IMR-90 (cell line): Measurements from ENCODE around the gene VSIR. TPM values are rescaled to one million over a fixed set of nuclear protein-coding genes. Genes with fewer than 3 reads are reported as not detected.

Experiments used
- ATAC-seq: fragments of 200-7000 bp; cut with Tn5 transposase; 2 replicates; pipeline ENCODE4 v1.9.1; 2020; ENCODE audit warnings: low read depth, mild to moderate bottlenecking, moderate library complexity
- BruUV-seq: library from RNA; stranded (reverse); fragments of 400-500 nt; replicated peaks from 2 replicates; lab custom pipeline; 2021; lab: Mats Ljungman, UMichigan
- CTCF ChIA-PET: fragments of 300-600 bp; formaldehyde crosslinking; extraction: SDS; loops from one replicate; lab custom pipeline; 2021; ENCODE audit warnings: antibody characterized with exemption; lab: Yijun Ruan, JAX
- POLR2A ChIA-PET: fragments of 300-600 bp; sonication (Branson Sonifier 250); formaldehyde crosslinking; loops from one replicate; lab custom pipeline; 2022; ENCODE audit warnings: antibody characterized with exemption; ENCODE audit not compliant: unreplicated experiment; lab: Charles Lee
- DNase-seq: peaks from one replicate; pipeline ENCODE4 v3.0.0; 2013
- H2AFZ ChIP-seq: replicated peaks from 2 replicates; pipeline ENCODE3; 2013; ENCODE audit warnings: low read length, mild to moderate bottlenecking; ENCODE audit not compliant: poor library complexity
- H2AK5ac ChIP-seq: 2 replicates; pipeline ENCODE4 v1.6.1; 2013; ENCODE audit warnings: low read depth, low read length, inconsistent platforms
- H2AK9ac ChIP-seq: replicated peaks from 2 replicates; pipeline ENCODE3; 2013; ENCODE audit warnings: mild to moderate bottlenecking, low read depth, low read length, moderate library complexity; ENCODE audit not compliant: poor library complexity
- H2BK120ac ChIP-seq: 2 replicates; pipeline ENCODE4 v1.6.1; 2013; ENCODE audit warnings: low read depth, low read length, inconsistent platforms
- H2BK15ac ChIP-seq: 3 replicates; pipeline ENCODE4 v1.6.1; 2013; ENCODE audit warnings: low read depth, low read length, inconsistent platforms
- H2BK20ac ChIP-seq: 2 replicates; pipeline ENCODE4 v1.6.1; 2013; ENCODE audit warnings: low read depth, mild to moderate bottlenecking, inconsistent platforms, low read length, moderate library complexity
- H2BK5ac ChIP-seq: 2 replicates; pipeline ENCODE4 v1.6.1; 2013; ENCODE audit warnings: mild to moderate bottlenecking, low read depth, low read length, inconsistent platforms; ENCODE audit not compliant: poor library complexity, severe bottlenecking
- H3K14ac ChIP-seq: replicated peaks from 2 replicates; pipeline ENCODE4 v1.6.1; 2013; ENCODE audit warnings: low read depth, low read length, inconsistent platforms
- H3K18ac ChIP-seq: 2 replicates; pipeline ENCODE4 v1.6.1; 2013; ENCODE audit warnings: low read depth, low read length, control low read depth
- H3K23ac ChIP-seq: 2 replicates; pipeline ENCODE4 v1.6.1; 2013; ENCODE audit warnings: low read depth, low read length, inconsistent platforms
- H3K27ac ChIP-seq: 2 replicates; pipeline ENCODE4 v1.5.1; 2013; ENCODE audit warnings: mild to moderate bottlenecking, control low read depth, low read length; ENCODE audit not compliant: insufficient read depth
- H3K27me3 ChIP-seq: 2 replicates; pipeline ENCODE4 v1.6.1; 2013; ENCODE audit warnings: low read length; ENCODE audit not compliant: control insufficient read depth, insufficient read depth
- H3K36me3 ChIP-seq: 2 replicates; pipeline ENCODE4 v1.6.1; 2013; ENCODE audit warnings: low read length, mixed read lengths; ENCODE audit not compliant: control insufficient read depth, insufficient read depth
- H3K4ac ChIP-seq: 2 replicates; pipeline ENCODE4 v1.6.1; 2013; ENCODE audit warnings: low read depth, low read length, inconsistent platforms
- H3K4me1 ChIP-seq: 2 replicates; pipeline ENCODE4 v1.6.1; 2013; ENCODE audit warnings: low read length, mixed read lengths; ENCODE audit not compliant: control insufficient read depth, insufficient read depth
- H3K4me2 ChIP-seq: 2 replicates; pipeline ENCODE4 v1.6.1; 2013; ENCODE audit warnings: low read depth, mild to moderate bottlenecking, control low read depth, low read length, moderate library complexity
- H3K4me3 ChIP-seq: 2 replicates; pipeline ENCODE4 v1.5.1; 2013; ENCODE audit warnings: low read depth, mild to moderate bottlenecking, control low read depth, low read length, moderate library complexity; ENCODE audit not compliant: insufficient read depth
- H3K56ac ChIP-seq: 2 replicates; pipeline ENCODE4 v1.6.1; 2013; ENCODE audit warnings: low read length, inconsistent platforms; ENCODE audit not compliant: insufficient read depth; ENCODE audit errors: extremely low read depth
- H3K79me1 ChIP-seq, 2 experiments: 2 replicates each; pipeline ENCODE4 v1.6.1; 2013; ENCODE audit warnings: low read length in 2 of 2, inconsistent platforms in 1 of 2, low read depth in 1 of 2
- H3K9ac ChIP-seq: 2 replicates; pipeline ENCODE4 v1.6.1; 2013; ENCODE audit warnings: low read depth, low read length, control low read depth
- H3K9me1 ChIP-seq: 2 replicates; pipeline ENCODE4 v1.6.1; 2013; ENCODE audit warnings: low read length, inconsistent platforms; ENCODE audit not compliant: insufficient read depth
- H3K9me3 ChIP-seq: 2 replicates; pipeline ENCODE4 v1.6.1; 2013; ENCODE audit warnings: low read length; ENCODE audit not compliant: control insufficient read depth, insufficient read depth
- H4K20me1 ChIP-seq: 2 replicates; pipeline ENCODE4 v1.6.1; 2013; ENCODE audit warnings: low read length, inconsistent platforms; ENCODE audit not compliant: insufficient read depth
- H4K5ac ChIP-seq: 2 replicates; pipeline ENCODE4 v1.6.1; 2013; ENCODE audit warnings: mild to moderate bottlenecking, low read depth, low read length, control low read depth
- H4K8ac ChIP-seq, 2 experiments: 2 replicates each; pipeline ENCODE4 v1.6.1; 2013; ENCODE audit warnings: low read depth in 2 of 2, low read length in 2 of 2, control low read depth in 1 of 2, inconsistent platforms in 1 of 2
- H4K91ac ChIP-seq: 2 replicates; pipeline ENCODE4 v1.6.1; 2013; ENCODE audit warnings: low read depth, low read length, inconsistent platforms; ENCODE audit not compliant: insufficient read depth
- BHLHE40 ChIP-seq: fragments of 150-350 bp; IDR thresholded peaks from 2 replicates; pipeline ENCODE4 v1.6.1; 2016; ENCODE audit warnings: mild to moderate bottlenecking, low read depth, low read length
- CEBPB ChIP-seq: IDR thresholded peaks from 2 replicates; pipeline ENCODE4 v1.6.1; 2012; ENCODE audit warnings: low read depth, low read length, improper control_type of control experiment
- CHD1 ChIP-seq: IDR thresholded peaks from 2 replicates; pipeline ENCODE4 v1.6.1; 2012; ENCODE audit warnings: low read depth, low read length, improper control_type of control experiment
- FOS ChIP-seq: fragments of 150-350 bp; IDR thresholded peaks from 2 replicates; pipeline ENCODE4 v1.6.1; 2016; ENCODE audit warnings: low read depth, low read length
- MAFK ChIP-seq: IDR thresholded peaks from 2 replicates; pipeline ENCODE4 v1.6.1; 2012; ENCODE audit warnings: low read depth, low read length, improper control_type of control experiment
- MAZ ChIP-seq: IDR thresholded peaks from 2 replicates; pipeline ENCODE4 v1.6.1; 2012; ENCODE audit warnings: low read depth, mild to moderate bottlenecking, low read length, improper control_type of control experiment, moderate library complexity, borderline replicate concordance
- MXI1 ChIP-seq: IDR thresholded peaks from 2 replicates; pipeline ENCODE4 v1.6.1; 2012; ENCODE audit warnings: low read depth, mild to moderate bottlenecking, low read length, moderate library complexity, borderline replicate concordance
- NFE2L2 ChIP-seq: fragments of 150-350 bp; IDR thresholded peaks from 2 replicates; pipeline ENCODE4 v1.6.1; 2016; ENCODE audit warnings: low read depth, mild to moderate bottlenecking, low read length
- POLR2A ChIP-seq: IDR thresholded peaks from 2 replicates; pipeline ENCODE4 v1.6.1; 2012; ENCODE audit warnings: mild to moderate bottlenecking, low read depth, low read length
- RAD21 ChIP-seq: IDR thresholded peaks from 2 replicates; pipeline ENCODE4 v1.6.1; 2012; ENCODE audit warnings: low read length, improper control_type of control experiment
- RCOR1 ChIP-seq: IDR thresholded peaks from 2 replicates; pipeline ENCODE4 v1.6.1; 2012; ENCODE audit warnings: mild to moderate bottlenecking, low read length, improper control_type of control experiment; ENCODE audit not compliant: insufficient replicate concordance
- RFX5 ChIP-seq: IDR thresholded peaks from 2 replicates; pipeline ENCODE4 v1.8.0; 2012; ENCODE audit warnings: low read depth, mild to moderate bottlenecking, low read length, moderate library complexity
- SMC3 ChIP-seq: fragments of 150-350 bp; IDR thresholded peaks from 2 replicates; pipeline ENCODE4 v1.6.1; 2016; ENCODE audit warnings: low read depth, mild to moderate bottlenecking, antibody characterized with exemption, low read length, moderate library complexity
- WGBS, 2 experiments: methylation state at CpG; one replicate each; pipeline versions ENCODE4 v1.1.5 to v1.1.7; 2013; ENCODE audit warnings: missing lambda C conversion rate in 2 of 2; ENCODE audit not compliant: insufficient read length in 1 of 2; ENCODE audit errors: extremely low coverage in 2 of 2; 5-methylcytosine and 5-hydroxymethylcytosine counted together
- dilution Hi-C: fragments of 300-500 bp; cut with HindIII; formaldehyde crosslinking; loops from one replicate; pipeline ENCODE4 v1.14.3; 2018; ENCODE audit warnings: low sequenced_read_pairs; ENCODE audit not compliant: unreplicated experiment
- in situ Hi-C: fragments of 300-500 bp; cut with MboI; formaldehyde crosslinking; loops from 3 replicates; pipeline ENCODE4 v1.14.3; 2019; ENCODE audit warnings: low sequenced_read_pairs, inconsistent platforms, mixed read lengths
- intact Hi-C: fragments of 100-400 bp; cut with micrococcal nuclease; formaldehyde crosslinking; loops from 2 replicates; pipeline ENCODE4 v1.10.0; 2022
- polyA plus RNA-seq, 3 experiments: library from polyadenylated mRNA; depleted of rRNA; stranded (reverse); fragments of >200 nt; gene quantifications; 2 replicates each; pipeline ENCODE4 v1.2.3, GENCODE V29; 2012; ENCODE audit warnings: low replicate concordance in 1 of 3
- total RNA-seq: library from RNA; depleted of rRNA; stranded (reverse); fragments of >200 nt; gene quantifications from 2 replicates; pipeline ENCODE4 v1.2.3, GENCODE V29; 2012
- TF ChIP-seq, protein P1 (sequence below): fragments of 150-350 bp; IDR thresholded peaks from 2 replicates; pipeline ENCODE4 v1.6.1; 2016; ENCODE audit warnings: low read depth, mild to moderate bottlenecking, low read length, moderate library complexity, borderline replicate concordance
- TF ChIP-seq, protein P2 (sequence below): fragments of 150-350 bp; IDR thresholded peaks from 2 replicates; pipeline ENCODE4 v1.6.1; 2017; ENCODE audit warnings: mild to moderate bottlenecking, antibody characterized with exemption, low read length, low read depth

The VSIR gene
- total and polyA plus RNA-seq, 2 of the 4 experiments (the other 2 are of a cell fraction), result 5.0 to 23.8 TPM

DNA sequence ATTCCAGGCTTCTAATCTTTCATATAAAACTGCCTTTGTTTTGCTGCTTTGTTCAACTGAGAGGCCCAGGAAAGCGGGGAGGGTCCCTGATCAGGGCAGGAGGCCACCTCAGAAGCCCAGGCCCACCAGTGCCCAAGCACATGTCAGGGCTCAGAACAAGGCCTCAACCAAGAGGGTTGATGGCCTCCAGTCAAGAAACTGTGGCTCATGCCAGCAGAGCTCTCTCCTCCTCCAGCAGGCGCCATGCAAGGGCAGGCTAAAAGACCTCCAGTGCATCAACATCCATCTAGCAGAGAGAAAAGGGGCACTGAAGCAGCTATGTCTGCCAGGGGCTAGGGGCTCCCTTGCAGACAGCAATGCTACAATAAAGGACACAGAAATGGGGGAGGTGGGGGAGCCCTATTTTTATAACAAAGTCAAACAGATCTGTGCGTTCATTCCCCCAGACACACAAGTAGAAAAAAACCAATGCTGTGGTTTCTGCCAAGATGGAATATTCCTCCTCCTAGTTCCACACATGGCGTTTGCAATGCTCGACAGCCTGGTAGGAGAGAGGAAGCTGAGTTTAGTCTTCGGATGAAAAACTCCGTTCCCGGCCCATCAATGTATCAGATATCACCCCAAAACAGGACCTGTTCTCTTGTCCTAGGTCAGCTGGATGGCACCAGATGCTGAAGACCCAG, 43.8 kb upstream of the VSIR start (continued):
- TF ChIP-seq MAFK, result no peak
- TF ChIP-seq RCOR1, result no peak
- TF ChIP-seq CHD1, result no peak

DNA sequence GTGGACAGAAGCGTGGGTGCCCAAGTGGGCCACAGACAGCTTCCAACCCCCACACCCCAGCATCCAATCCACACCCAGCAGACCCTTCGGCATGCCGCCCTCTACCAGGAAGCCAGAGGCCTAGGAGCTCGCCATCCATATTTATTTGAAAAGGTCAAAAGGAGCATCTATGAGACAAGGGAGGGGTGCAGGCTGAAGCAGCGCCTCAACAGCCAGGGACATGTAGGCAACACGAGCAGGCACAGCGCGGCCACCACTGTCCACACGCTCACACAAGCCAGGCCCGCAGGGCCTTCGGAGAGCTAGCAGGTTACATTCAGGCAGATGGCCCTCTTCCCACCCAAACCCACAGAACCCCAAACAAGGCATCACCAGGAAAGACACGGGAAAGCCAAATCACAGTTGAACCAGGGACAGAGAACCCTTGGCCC, 43.1 kb upstream of the VSIR start:
- H3K4me3 ChIP-seq, result no peak overlapping the region
- no peaks in the 10 kb centered on the region for H3K4me1 ChIP-seq
- BruUV-seq, result no TSS peak
- no peaks in the 10 kb centered on the region for H3K79me1 ChIP-seq
- H3K4ac ChIP-seq, result no peak overlapping the region
- H2AK5ac ChIP-seq, result no peak overlapping the region
- no peak overlapping the region for H2AFZ ChIP-seq
- H2AK9ac ChIP-seq, result no peak overlapping the region
- no peak overlapping the region for H4K91ac ChIP-seq
- no peak overlapping the region for H4K5ac ChIP-seq
- H3K27me3 ChIP-seq, result no peaks in the 10 kb centered on the region
- ChIA-PET CTCF (no interaction called here), POLR2A (no interaction called here)
- H4K8ac ChIP-seq, result no peak overlapping the region
- no peak overlapping the region for H2BK20ac ChIP-seq
- no peaks in the 10 kb centered on the region for H3K9me1 ChIP-seq
- intact Hi-C loops, result no loop called here
- dilution Hi-C loops, result no loop called here
- no peak overlapping the region for H3K18ac ChIP-seq
- no peak overlapping the region for H3K9ac ChIP-seq
- no peak overlapping the region for H2BK5ac ChIP-seq
- H3K27ac ChIP-seq, result no peak overlapping the region
- no peak overlapping the region for H3K4me2 ChIP-seq
- no peak overlapping the region for H2BK120ac ChIP-seq
- no peak overlapping the region for H2BK15ac ChIP-seq
- 100% methylated on average over 1 of the region's 12 CpGs; no CpG with 5 or more reads in 1 of the 2 experiments for WGBS, 2 experiments
- DNase-seq, result no peak
- H3K9me3 ChIP-seq, result no peaks in the 10 kb centered on the region
- H3K36me3 ChIP-seq, result peaks cover 58% of the 10 kb centered on the region
- ATAC-seq, result no peak
- no peak overlapping the region for H3K23ac ChIP-seq
- in situ Hi-C loops, result loop anchor here (10.0 kb wide), 2 partner anchors 432 to 502 kb away; partner anchors contain the start of gene SLC29A3
- H3K56ac ChIP-seq, result no peak overlapping the region
- no peak overlapping the region for H3K14ac ChIP-seq
- H4K20me1 ChIP-seq, result peaks cover 22% of the 10 kb centered on the region
- TF ChIP-seq, protein P1, sequence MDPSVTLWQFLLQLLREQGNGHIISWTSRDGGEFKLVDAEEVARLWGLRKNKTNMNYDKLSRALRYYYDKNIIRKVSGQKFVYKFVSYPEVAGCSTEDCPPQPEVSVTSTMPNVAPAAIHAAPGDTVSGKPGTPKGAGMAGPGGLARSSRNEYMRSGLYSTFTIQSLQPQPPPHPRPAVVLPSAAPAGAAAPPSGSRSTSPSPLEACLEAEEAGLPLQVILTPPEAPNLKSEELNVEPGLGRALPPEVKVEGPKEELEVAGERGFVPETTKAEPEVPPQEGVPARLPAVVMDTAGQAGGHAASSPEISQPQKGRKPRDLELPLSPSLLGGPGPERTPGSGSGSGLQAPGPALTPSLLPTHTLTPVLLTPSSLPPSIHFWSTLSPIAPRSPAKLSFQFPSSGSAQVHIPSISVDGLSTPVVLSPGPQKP, result no peak
- TF ChIP-seq MXI1 (no peak), FOS (no peak), MAZ (no peak), RAD21 (no peak), MAFK (no peak), CHD1 (no peak), BHLHE40 (no peak), CEBPB (no peak), SMC3 (no peak), NFE2L2 (no peak), POLR2A (no peak), RFX5 (no peak)
- TF ChIP-seq, protein P2, sequence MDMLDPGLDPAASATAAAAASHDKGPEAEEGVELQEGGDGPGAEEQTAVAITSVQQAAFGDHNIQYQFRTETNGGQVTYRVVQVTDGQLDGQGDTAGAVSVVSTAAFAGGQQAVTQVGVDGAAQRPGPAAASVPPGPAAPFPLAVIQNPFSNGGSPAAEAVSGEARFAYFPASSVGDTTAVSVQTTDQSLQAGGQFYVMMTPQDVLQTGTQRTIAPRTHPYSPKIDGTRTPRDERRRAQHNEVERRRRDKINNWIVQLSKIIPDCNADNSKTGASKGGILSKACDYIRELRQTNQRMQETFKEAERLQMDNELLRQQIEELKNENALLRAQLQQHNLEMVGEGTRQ, result no peak
